Neural cell (in vitro differentiated cells): ENCODE results near the gene PRSS37. TPM values are rescaled to one million over a fixed set of nuclear protein-coding genes. Genes with fewer than 3 reads are reported as not detected.

ENCODE experiments used
- H2AFZ ChIP-seq: fragments of 200-600, 300-800 bp; sonication (generic), shearing (Covaris generic); 2 replicates; pipeline ENCODE4 v1.6.0; 2014; ENCODE audit warnings: low read depth, mild to moderate bottlenecking, antibody characterized with exemption, low read length, moderate library complexity
- H3F3A ChIP-seq: fragments of 200-600 bp; shearing (Covaris generic); 2 replicates; pipeline ENCODE4 v1.6.1; 2016; ENCODE audit warnings: mild to moderate bottlenecking, moderate library complexity, mixed read lengths, antibody characterized with exemption, low read length; ENCODE audit not compliant: insufficient read depth, poor library complexity, severe bottlenecking
- H3K27ac ChIP-seq: fragments of 200-600, 300-800 bp; sonication (generic), shearing (Covaris generic); 2 replicates; pipeline ENCODE4 v1.5.1; 2014; ENCODE audit warnings: mild to moderate bottlenecking, low read length, moderate library complexity
- H3K27me3 ChIP-seq: fragments of 300-800, 200-600 bp; sonication (generic), shearing (Covaris generic); 2 replicates; pipeline ENCODE4 v1.6.0; 2014; ENCODE audit warnings: mild to moderate bottlenecking, low read depth, low read length, moderate library complexity; ENCODE audit not compliant: insufficient read depth
- H3K36me3 ChIP-seq: fragments of 300-800, 200-600 bp; sonication (generic), shearing (Covaris generic); 2 replicates; pipeline ENCODE4 v1.5.1; 2014; ENCODE audit warnings: mild to moderate bottlenecking, antibody characterized with exemption, low read length, moderate library complexity; ENCODE audit not compliant: insufficient read depth
- H3K4me2 ChIP-seq: fragments of 300-800, 200-600 bp; sonication (generic), shearing (Covaris generic); 2 replicates; pipeline ENCODE4 v1.6.0; 2014; ENCODE audit warnings: mild to moderate bottlenecking, low read length
- H3K4me3 ChIP-seq: fragments of 300-800, 200-600 bp; sonication (generic), shearing (Covaris generic); 2 replicates; pipeline ENCODE4 v1.5.1; 2014; ENCODE audit warnings: mild to moderate bottlenecking, low read length, moderate library complexity
- H3K79me2 ChIP-seq: fragments of 200-600 bp; shearing (Covaris generic); replicated peaks from 2 replicates; pipeline ENCODE4 v1.6.0; 2014; ENCODE audit warnings: mild to moderate bottlenecking, low read length, moderate library complexity; ENCODE audit not compliant: insufficient read depth
- H3K9ac ChIP-seq: fragments of 300-800, 200-600 bp; sonication (generic), shearing (Covaris generic); 2 replicates; pipeline ENCODE4 v1.6.1; 2016; ENCODE audit warnings: mild to moderate bottlenecking, low read length, mixed read lengths
- H3K9me2 ChIP-seq: fragments of 200-600 bp; shearing (Covaris generic); 2 replicates; pipeline ENCODE4 v1.6.1; 2016; ENCODE audit warnings: mild to moderate bottlenecking, low read length, mixed read lengths; ENCODE audit not compliant: insufficient read depth
- H3K9me3 ChIP-seq: fragments of 200-600, 300-800 bp; sonication (generic), shearing (Covaris generic); 2 replicates; pipeline ENCODE4 v1.6.1; 2016; ENCODE audit warnings: mild to moderate bottlenecking, mixed run types, low read length, moderate library complexity, mixed read lengths
- H4K20me1 ChIP-seq: fragments of 200-600 bp; shearing (Covaris generic); 2 replicates; pipeline ENCODE4 v1.6.1; 2016; ENCODE audit warnings: mild to moderate bottlenecking, mixed run types; ENCODE audit not compliant: insufficient read depth
- CTCF ChIP-seq: fragments of 450-650 bp; IDR thresholded peaks from 2 replicates; pipeline ENCODE4 v1.5.1; 2014; ENCODE audit warnings: antibody characterized with exemption, mild to moderate bottlenecking, moderate library complexity; ENCODE audit not compliant: poor library complexity, severe bottlenecking
- EP300 ChIP-seq: fragments of 450-650 bp; conservative IDR thresholded peaks from 2 replicates; pipeline ENCODE4 v1.6.1; 2014; ENCODE audit warnings: antibody characterized with exemption, mild to moderate bottlenecking, moderate library complexity; ENCODE audit not compliant: poor library complexity, severe bottlenecking
- EZH2 ChIP-seq: fragments of 200-600, 300-800 bp; shearing (Covaris generic), sonication (generic); IDR thresholded peaks from 2 replicates; pipeline ENCODE4 v1.6.1; 2014; ENCODE audit warnings: antibody characterized with exemption, low read length, borderline replicate concordance, mild to moderate bottlenecking; ENCODE audit not compliant: insufficient read depth, poor library complexity, severe bottlenecking
- MXI1 ChIP-seq: fragments of 450-650 bp; conservative IDR thresholded peaks from 2 replicates; pipeline ENCODE4 v1.6.1; 2014; ENCODE audit warnings: antibody characterized with exemption, mild to moderate bottlenecking; ENCODE audit not compliant: poor library complexity, severe bottlenecking
- POLR2AphosphoS5 ChIP-seq: IDR thresholded peaks from 2 replicates; pipeline ENCODE4 v1.6.1; 2012
- RAD21 ChIP-seq: fragments of 450-650 bp; conservative IDR thresholded peaks from 2 replicates; pipeline ENCODE4 v1.6.1; 2014; ENCODE audit warnings: antibody characterized with exemption, mild to moderate bottlenecking, moderate library complexity
- REST ChIP-seq: IDR thresholded peaks from 2 replicates; pipeline ENCODE4 v1.6.1; 2012; ENCODE audit warnings: borderline replicate concordance
- SMC3 ChIP-seq: fragments of 450-650 bp; conservative IDR thresholded peaks from 2 replicates; pipeline ENCODE4 v1.6.1; 2014; ENCODE audit warnings: antibody characterized with exemption, mild to moderate bottlenecking, moderate library complexity; ENCODE audit not compliant: poor library complexity
- TAF1 ChIP-seq: IDR thresholded peaks from 2 replicates; pipeline ENCODE4 v1.6.1; 2012; ENCODE audit warnings: low read depth
- polyA plus RNA-seq: library from polyadenylated mRNA; depleted of rRNA; stranded (reverse); fragments of >200 nt; gene quantifications from 2 replicates; pipeline ENCODE4 v1.2.3, GENCODE V29; 2014

The PRSS37 gene
- polyA plus RNA-seq, 1 donor from 2014 or later = not detected

DNA sequence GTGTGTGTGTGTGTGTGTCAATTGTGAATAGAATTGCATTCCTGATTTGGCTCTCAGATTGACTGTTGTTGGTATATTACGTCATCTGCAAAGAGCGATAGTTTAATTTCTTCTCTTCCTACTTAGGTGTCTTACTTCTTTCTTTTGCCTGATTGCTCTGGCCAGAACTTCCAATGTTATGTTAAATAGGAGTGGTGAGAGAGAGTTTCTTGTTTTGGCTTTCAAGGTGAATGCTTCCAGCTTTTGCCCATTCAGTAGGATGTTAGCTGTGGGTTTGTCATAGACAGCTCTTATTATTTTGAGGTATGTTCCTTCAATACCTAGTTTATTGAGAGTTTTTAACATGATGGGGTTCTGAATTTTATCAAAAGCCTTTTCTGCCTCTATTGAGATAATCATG is 34.2 kb upstream of the PRSS37 start:
- no peaks in the 10 kb centered on the region for H3F3A ChIP-seq
- H3K4me2 ChIP-seq = no peak overlapping the region
- no peak overlapping the region for H3K27ac ChIP-seq
- H4K20me1 ChIP-seq = no peaks in the 10 kb centered on the region
- no peaks in the 10 kb centered on the region for H3K9me3 ChIP-seq
- H3K27me3 ChIP-seq = no peaks in the 10 kb centered on the region
- no peak overlapping the region for H3K4me3 ChIP-seq
- no peaks in the 10 kb centered on the region for H3K9me2 ChIP-seq
- H3K36me3 ChIP-seq = no peaks in the 10 kb centered on the region
- no peak overlapping the region for H3K9ac ChIP-seq
- no peak for TF ChIP-seq REST
- no peak for TF ChIP-seq SMC3
- no peak for TF ChIP-seq EP300
- TF ChIP-seq RAD21 = no peak
- TF ChIP-seq TAF1 = no peak
- TF ChIP-seq POLR2AphosphoS5 = no peak
- TF ChIP-seq MXI1 = no peak
- TF ChIP-seq CTCF = no peak
- no peak for TF ChIP-seq EZH2
- H2AFZ ChIP-seq = no peak overlapping the region
- no peaks in the 10 kb centered on the region for H3K79me2 ChIP-seq

DNA sequence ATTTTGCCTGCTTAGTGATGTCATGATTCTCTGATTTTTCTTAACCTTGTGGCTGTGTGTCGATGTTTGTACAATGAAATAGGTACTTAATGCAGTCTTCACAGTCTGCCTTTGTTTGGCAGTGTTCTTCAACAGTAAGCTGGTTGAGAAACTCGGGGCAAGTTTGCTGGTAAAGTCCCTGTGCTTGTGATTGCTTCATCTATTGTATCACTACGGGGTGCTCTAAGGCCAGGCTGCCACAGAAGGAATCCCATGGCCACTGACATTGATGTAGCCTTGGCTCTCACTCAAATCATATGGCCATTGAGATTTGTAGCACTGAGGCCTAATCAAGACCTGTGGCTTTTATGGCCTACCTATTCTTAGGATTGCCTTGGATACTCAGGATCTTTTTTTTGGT is 33.5 kb upstream of the PRSS37 start:
- no peak overlapping the region for H2AFZ ChIP-seq
- H3K4me2 ChIP-seq = no peak overlapping the region

More for the DNA sequence above, 33.5 kb upstream of the PRSS37 start:
- Histone ChIP-seq H3K27me3 (no peaks in the 10 kb centered on the region), H3K4me3 (no peak overlapping the region), H3K9me3 (no peaks in the 10 kb centered on the region), H3F3A (no peaks in the 10 kb centered on the region), H3K9me2 (no peaks in the 10 kb centered on the region), H3K9ac (no peak overlapping the region), H3K36me3 (no peaks in the 10 kb centered on the region), H3K27ac (no peak overlapping the region), H3K79me2 (no peaks in the 10 kb centered on the region), H4K20me1 (no peaks in the 10 kb centered on the region)
- no peak for TF ChIP-seq RAD21
- no peak for TF ChIP-seq SMC3
- TF ChIP-seq POLR2AphosphoS5 = no peak
- no peak for TF ChIP-seq EZH2
- no peak for TF ChIP-seq CTCF
- TF ChIP-seq EP300 = no peak
- no peak for TF ChIP-seq REST
- TF ChIP-seq MXI1 = no peak
- TF ChIP-seq TAF1 = no peak
